ENCODE results near the gene FOXG1.

The FOXG1 gene

GRCh38 chr14:28783664-28784063 is 17.1 kb downstream of the FOXG1 start:
- H3K4me3 ChIP-seq (ENCODE audit: low read depth, low read length) = no peak overlapping the region
- DNase-seq (ENCODE audit: low read depth) = no peak
- TF ChIP-seq CTCF (IDR thresholded peaks at IDR 0.05; ENCODE audit: low read depth, low read length) = no peak
- TF ChIP-seq MAX (IDR thresholded peaks at IDR 0.05; ENCODE audit: low read depth, low read length) = no peak
- no peak for TF ChIP-seq MYC (IDR thresholded peaks at IDR 0.05; ENCODE audit: low read depth, low read length)
- no peak for TF ChIP-seq POLR2A (IDR thresholded peaks at IDR 0.05; ENCODE audit: extremely low read depth, insufficient read length)

GRCh38 chr14:28784096-28785048 is 17.8 kb downstream of the FOXG1 start:
- no peak overlapping the region for H3K4me3 ChIP-seq (ENCODE audit: low read depth, low read length)
- no peak for DNase-seq (ENCODE audit: low read depth)
- TF ChIP-seq CTCF (IDR thresholded peaks at IDR 0.05; ENCODE audit: low read depth, low read length) (no peak), MAX (IDR thresholded peaks at IDR 0.05; ENCODE audit: low read depth, low read length) (no peak), MYC (IDR thresholded peaks at IDR 0.05; ENCODE audit: low read depth, low read length) (no peak), POLR2A (IDR thresholded peaks at IDR 0.05; ENCODE audit: extremely low read depth, insufficient read length) (no peak)

- no peak overlapping the region for H3K4me3 ChIP-seq (ENCODE audit: low read depth, low read length)
- TF ChIP-seq MYC (IDR thresholded peaks at IDR 0.05; ENCODE audit: low read depth, low read length) (no peak), POLR2A (IDR thresholded peaks at IDR 0.05; ENCODE audit: extremely low read depth, insufficient read length) (no peak), CTCF (IDR thresholded peaks at IDR 0.05; ENCODE audit: low read depth, low read length) (no peak), MAX (IDR thresholded peaks at IDR 0.05; ENCODE audit: low read depth, low read length) (no peak)
Measured at GRCh38 chr14:28785096-28785952, 18.7 kb downstream of the FOXG1 start.

GRCh38 chr14:28807518-28807917 is 40.9 kb downstream of the FOXG1 start:
- no peak for DNase-seq (ENCODE audit: low read depth)
- TF ChIP-seq MYC (IDR thresholded peaks at IDR 0.05; ENCODE audit: low read depth, low read length) (no peak), MAX (IDR thresholded peaks at IDR 0.05; ENCODE audit: low read depth, low read length) (no peak), CTCF (IDR thresholded peaks at IDR 0.05; ENCODE audit: low read depth, low read length) (no peak), POLR2A (IDR thresholded peaks at IDR 0.05; ENCODE audit: extremely low read depth, insufficient read length) (no peak)
- H3K4me3 ChIP-seq (ENCODE audit: low read depth, low read length) = no peak overlapping the region

More at GRCh38 chr14:28785096-28785952, 18.7 kb downstream of the FOXG1 start:
- no peak for DNase-seq (ENCODE audit: low read depth)

GRCh38 chr14:28813810-28814209 is 47.2 kb downstream of the FOXG1 start:
- H3K4me3 ChIP-seq (ENCODE audit: low read depth, low read length) = no peak overlapping the region
- DNase-seq (ENCODE audit: low read depth) = no peak
- TF ChIP-seq MAX (IDR thresholded peaks at IDR 0.05; ENCODE audit: low read depth, low read length) = no peak
- no peak for TF ChIP-seq POLR2A (IDR thresholded peaks at IDR 0.05; ENCODE audit: extremely low read depth, insufficient read length)
- no peak for TF ChIP-seq MYC (IDR thresholded peaks at IDR 0.05; ENCODE audit: low read depth, low read length)
- TF ChIP-seq CTCF (IDR thresholded peaks at IDR 0.05; ENCODE audit: low read depth, low read length) = no peak

Measured in NB4 (cell line).